Measurements from ENCODE around the gene NDUFB3. TPM values are rescaled to one million over a fixed set of nuclear protein-coding genes. Genes with fewer than 3 reads are reported as not detected.

The NDUFB3 gene
- total and polyA plus RNA-seq, 2 experiments from 2014 or later, result 34.3 to 230 TPM

DNA sequence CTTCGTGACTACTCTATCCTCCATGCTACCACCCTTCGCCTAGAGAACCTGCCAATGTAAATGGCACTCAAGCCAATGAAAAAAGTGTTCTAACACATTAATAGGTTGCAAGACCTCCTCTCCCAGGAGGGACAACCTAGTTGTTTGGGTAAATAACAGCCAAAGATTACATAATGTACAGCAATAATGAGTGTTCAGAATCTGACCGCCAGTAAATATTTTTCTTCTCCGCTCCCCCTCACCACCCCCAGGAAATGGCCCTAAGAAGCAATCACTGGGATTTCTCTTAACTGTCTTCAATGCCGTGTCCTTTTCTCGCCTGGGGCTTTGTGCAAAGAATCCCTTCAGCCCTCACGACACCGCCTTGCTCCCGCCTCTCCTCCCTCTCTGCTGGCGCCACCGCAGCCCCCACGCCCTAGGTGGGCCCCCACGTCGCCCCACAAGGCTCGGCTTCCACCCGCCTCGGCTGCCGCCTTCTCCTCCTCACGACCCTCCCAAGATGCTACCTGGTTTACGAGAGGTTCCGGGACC lies 788 bp upstream of the NDUFB3 start (continued):
- TF ChIP-seq STAT1 (IDR thresholded peaks at IDR 0.05; ENCODE audit: unreplicated experiment), result no peak
- TF ChIP-seq, protein P1, sequence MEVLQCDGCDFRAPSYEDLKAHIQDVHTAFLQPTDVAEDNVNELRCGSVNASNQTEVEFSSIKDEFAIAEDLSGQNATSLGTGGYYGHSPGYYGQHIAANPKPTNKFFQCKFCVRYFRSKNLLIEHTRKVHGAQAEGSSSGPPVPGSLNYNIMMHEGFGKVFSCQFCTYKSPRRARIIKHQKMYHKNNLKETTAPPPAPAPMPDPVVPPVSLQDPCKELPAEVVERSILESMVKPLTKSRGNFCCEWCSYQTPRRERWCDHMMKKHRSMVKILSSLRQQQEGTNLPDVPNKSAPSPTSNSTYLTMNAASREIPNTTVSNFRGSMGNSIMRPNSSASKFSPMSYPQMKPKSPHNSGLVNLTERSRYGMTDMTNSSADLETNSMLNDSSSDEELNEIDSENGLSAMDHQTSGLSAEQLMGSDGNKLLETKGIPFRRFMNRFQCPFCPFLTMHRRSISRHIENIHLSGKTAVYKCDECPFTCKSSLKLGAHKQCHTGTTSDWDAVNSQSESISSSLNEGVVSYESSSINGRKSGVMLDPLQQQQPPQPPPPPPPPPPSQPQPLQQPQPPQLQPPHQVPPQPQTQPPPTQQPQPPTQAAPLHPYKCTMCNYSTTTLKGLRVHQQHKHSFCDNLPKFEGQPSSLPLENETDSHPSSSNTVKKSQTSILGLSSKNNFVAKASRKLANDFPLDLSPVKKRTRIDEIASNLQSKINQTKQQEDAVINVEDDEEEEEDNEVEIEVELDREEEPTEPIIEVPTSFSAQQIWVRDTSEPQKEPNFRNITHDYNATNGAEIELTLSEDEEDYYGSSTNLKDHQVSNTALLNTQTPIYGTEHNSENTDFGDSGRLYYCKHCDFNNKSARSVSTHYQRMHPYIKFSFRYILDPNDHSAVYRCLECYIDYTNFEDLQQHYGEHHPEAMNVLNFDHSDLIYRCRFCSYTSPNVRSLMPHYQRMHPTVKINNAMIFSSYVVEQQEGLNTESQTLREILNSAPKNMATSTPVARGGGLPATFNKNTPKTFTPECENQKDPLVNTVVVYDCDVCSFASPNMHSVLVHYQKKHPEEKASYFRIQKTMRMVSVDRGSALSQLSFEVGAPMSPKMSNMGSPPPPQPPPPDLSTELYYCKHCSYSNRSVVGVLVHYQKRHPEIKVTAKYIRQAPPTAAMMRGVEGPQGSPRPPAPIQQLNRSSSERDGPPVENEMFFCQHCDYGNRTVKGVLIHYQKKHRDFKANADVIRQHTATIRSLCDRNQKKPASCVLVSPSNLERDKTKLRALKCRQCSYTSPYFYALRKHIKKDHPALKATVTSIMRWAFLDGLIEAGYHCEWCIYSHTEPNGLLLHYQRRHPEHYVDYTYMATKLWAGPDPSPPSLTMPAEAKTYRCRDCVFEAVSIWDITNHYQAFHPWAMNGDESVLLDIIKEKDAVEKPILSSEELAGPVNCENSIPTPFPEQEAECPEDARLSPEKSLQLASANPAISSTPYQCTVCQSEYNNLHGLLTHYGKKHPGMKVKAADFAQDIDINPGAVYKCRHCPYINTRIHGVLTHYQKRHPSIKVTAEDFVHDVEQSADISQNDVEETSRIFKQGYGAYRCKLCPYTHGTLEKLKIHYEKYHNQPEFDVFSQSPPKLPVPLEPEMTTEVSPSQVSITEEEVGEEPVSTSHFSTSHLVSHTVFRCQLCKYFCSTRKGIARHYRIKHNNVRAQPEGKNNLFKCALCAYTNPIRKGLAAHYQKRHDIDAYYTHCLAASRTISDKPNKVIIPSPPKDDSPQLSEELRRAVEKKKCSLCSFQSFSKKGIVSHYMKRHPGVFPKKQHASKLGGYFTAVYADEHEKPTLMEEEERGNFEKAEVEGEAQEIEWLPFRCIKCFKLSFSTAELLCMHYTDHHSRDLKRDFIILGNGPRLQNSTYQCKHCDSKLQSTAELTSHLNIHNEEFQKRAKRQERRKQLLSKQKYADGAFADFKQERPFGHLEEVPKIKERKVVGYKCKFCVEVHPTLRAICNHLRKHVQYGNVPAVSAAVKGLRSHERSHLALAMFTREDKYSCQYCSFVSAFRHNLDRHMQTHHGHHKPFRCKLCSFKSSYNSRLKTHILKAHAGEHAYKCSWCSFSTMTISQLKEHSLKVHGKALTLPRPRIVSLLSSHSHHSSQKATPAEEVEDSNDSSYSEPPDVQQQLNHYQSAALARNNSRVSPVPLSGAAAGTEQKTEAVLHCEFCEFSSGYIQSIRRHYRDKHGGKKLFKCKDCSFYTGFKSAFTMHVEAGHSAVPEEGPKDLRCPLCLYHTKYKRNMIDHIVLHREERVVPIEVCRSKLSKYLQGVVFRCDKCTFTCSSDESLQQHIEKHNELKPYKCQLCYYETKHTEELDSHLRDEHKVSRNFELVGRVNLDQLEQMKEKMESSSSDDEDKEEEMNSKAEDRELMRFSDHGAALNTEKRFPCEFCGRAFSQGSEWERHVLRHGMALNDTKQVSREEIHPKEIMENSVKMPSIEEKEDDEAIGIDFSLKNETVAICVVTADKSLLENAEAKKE (CRISPR knock-in tag; IDR thresholded peaks at IDR 0.05), result no peak

GRCh38 chr2:201072201-201072530 lies 365 bp downstream of the NDUFB3 start:
- Mint-ChIP-seq H3K27me3 (ENCODE audit: insufficient read depth, low read depth, poor library complexity) (no peaks in the 10 kb centered on the region), H3K27ac (peak overlapping the region; percentile 98), H3K9me3 (no peaks in the 10 kb centered on the region; the same call in 2 of the 3 replicates), H3K4me3 (peak overlapping the region; percentile 95), H3K4me1 (peaks cover 17% of the 10 kb centered on the region; the same call in 2 of the 3 replicates), H3K36me3 (ENCODE audit: low read depth) (no peaks in the 10 kb centered on the region)
- no peaks in the 10 kb centered on the region for H4K20me1 ChIP-seq (replicated peaks; ENCODE audit: insufficient read depth)
- peak overlapping the region; percentile 96 for H2AFZ ChIP-seq
- H3K9me2 ChIP-seq (ENCODE audit: insufficient read depth), result no peaks in the 10 kb centered on the region
- H3K27ac ChIP-seq (ENCODE audit: low read depth), result peak overlapping the region; percentile 90
- no peaks in the 10 kb centered on the region for H3K36me3 ChIP-seq (ENCODE audit: insufficient read depth)
- peaks cover 4% of the 10 kb centered on the region; the same call in 1 of the 2 replicates for H3K4me1 ChIP-seq (ENCODE audit: insufficient read depth)
- H3F3A ChIP-seq (replicated peaks; ENCODE audit: low read depth), result no peaks in the 10 kb centered on the region
- DNase-seq (ENCODE audit: low spot score), result no peak
- H3K27me3 ChIP-seq (ENCODE audit: insufficient read depth), result no peaks in the 10 kb centered on the region
- peak overlapping the region; percentile 83 for H3K4me2 ChIP-seq
- peak overlapping the region; percentile 69 for H3K4me3 ChIP-seq
- H3K79me2 ChIP-seq (replicated peaks; ENCODE audit: insufficient read depth), result peaks cover 46% of the 10 kb centered on the region
- ATAC-seq, result no peak; the same call in 2 of the 3 replicates
- no peak for TF ChIP-seq EZH2 (IDR thresholded peaks at IDR 0.05; ENCODE audit: low read depth, unreplicated experiment)
- no peak for TF ChIP-seq ZNF331 (CRISPR knock-in tag; IDR thresholded peaks at IDR 0.05; ENCODE audit: low read depth)
- no peak for TF ChIP-seq ZNF114 (CRISPR knock-in tag; IDR thresholded peaks at IDR 0.05)
- no peak for TF ChIP-seq JUNB (IDR thresholded peaks at IDR 0.05; ENCODE audit: unreplicated experiment)
- no peak for TF ChIP-seq CTCF (conservative IDR thresholded peaks at IDR 0.05; ENCODE audit: low read depth in 2 of 2)
- no peak for TF ChIP-seq NANOG (IDR thresholded peaks at IDR 0.05; ENCODE audit: borderline replicate concordance)
- TF ChIP-seq, protein P1 (CRISPR knock-in tag; IDR thresholded peaks at IDR 0.05), result no peak
- TF ChIP-seq STAT1 (IDR thresholded peaks at IDR 0.05; ENCODE audit: unreplicated experiment), result no peak

Measured in GM23338 (cell line).